T-cell (primary cell): ENCODE data around the gene ORMDL3. TPM values are rescaled to one million over a fixed set of nuclear protein-coding genes. Genes with fewer than 3 reads are reported as not detected.
"Not testable (repeated sequence)": the region's sequence is repeated elsewhere in the genome, so short reads cannot be mapped to it uniquely, and the experiment has no call there.

Source experiments
- ATAC-seq, 4 experiments: fragments of 200-7000 bp in 3 of 4; fragments of 150-1000 bp in 1 of 4; cut with Tn5 transposase; replicated peaks in 1 of 4; 1 replicate in 3 of 4; 2 replicates in 1 of 4; pipeline ENCODE4 v1.10.0; 2021; ENCODE audit warnings: moderate library complexity in 3 of 4, mild to moderate bottlenecking in 2 of 4, moderate number of reproducible peaks in 1 of 4
- CTCF ChIA-PET, 2 donors: fragments of 300-600 bp; sonication (Branson Sonifier 250); formaldehyde crosslinking; loops; one replicate each; lab custom pipeline; 2022; ENCODE audit warnings: antibody characterized with exemption in 2 of 2; lab: Charles Lee
- POLR2A ChIA-PET, 2 donors: fragments of 300-600 bp; sonication (Branson Sonifier 250); formaldehyde crosslinking; loops; one replicate each; lab custom pipeline; 2022; ENCODE audit warnings: antibody characterized with exemption in 2 of 2; lab: Charles Lee
- DNase-seq, 35 experiments: peaks; one replicate each; pipeline versions ENCODE4 v3.0.0 to v3.0.0-alpha.2; 2013 to 2023
- H3K27ac ChIP-seq: one replicate; pipeline ENCODE4 v1.5.1; 2013; ENCODE audit warnings: low read length
- H3K27me3 ChIP-seq, 2 experiments: replicated peaks in 1 of 2; 1 replicate in 1 of 2; 2 replicates in 1 of 2; pipeline versions ENCODE4 v1.6.1 to v1.7.0; 2013; ENCODE audit warnings: low read length in 1 of 2, mixed read lengths in 1 of 2; ENCODE audit not compliant: control insufficient read depth in 2 of 2, insufficient read depth in 2 of 2; ENCODE audit errors: extremely low read depth in 1 of 2
- H3K36me3 ChIP-seq, 2 donors: 1 replicate in 1 of 2; 2 replicates in 1 of 2; pipeline versions ENCODE4 v1.6.1 to v1.7.0; 2013; ENCODE audit warnings: low read length in 1 of 2; ENCODE audit not compliant: control insufficient read depth in 2 of 2, insufficient read depth in 1 of 2; ENCODE audit errors: extremely low read depth in 1 of 2
- H3K4me1 ChIP-seq, 2 experiments: 1 replicate in 1 of 2; 2 replicates in 1 of 2; pipeline versions ENCODE4 v1.6.1 to v1.7.0; 2013; ENCODE audit warnings: low read length in 2 of 2, mixed read lengths in 1 of 2; ENCODE audit not compliant: insufficient read depth in 2 of 2, control insufficient read depth in 1 of 2; ENCODE audit errors: extremely low read depth in 1 of 2
- H3K4me3 ChIP-seq, 2 donors: 1 replicate in 1 of 2; 2 replicates in 1 of 2; pipeline versions ENCODE4 v1.5.1 to v1.7.0; 2013; ENCODE audit warnings: mild to moderate bottlenecking in 2 of 2, low read length in 1 of 2, moderate library complexity in 1 of 2; ENCODE audit not compliant: control insufficient read depth in 1 of 2; ENCODE audit errors: extremely low read depth in 1 of 2
- H3K9me3 ChIP-seq: 2 replicates; pipeline ENCODE4 v1.7.0; 2013
- H3K27ac Mint-ChIP-seq, 2 donors: one replicate each; pipeline ENCODE4 v1.8.0; 2020 to 2021; ENCODE audit warnings: mild to moderate bottlenecking in 2 of 2, mixed read lengths in 2 of 2
- H3K27me3 Mint-ChIP-seq, 2 donors: one replicate each; pipeline ENCODE4 v1.8.0; 2021 to 2022; ENCODE audit warnings: mixed read lengths in 2 of 2
- H3K36me3 Mint-ChIP-seq: one replicate; pipeline ENCODE4 v1.8.0; 2021; ENCODE audit warnings: mixed read lengths
- H3K4me1 Mint-ChIP-seq, 3 donors: one replicate each; pipeline ENCODE4 v1.8.0; 2020 to 2022; ENCODE audit warnings: mixed read lengths in 3 of 3, mild to moderate bottlenecking in 1 of 3
- H3K4me3 Mint-ChIP-seq, 3 donors: one replicate each; pipeline ENCODE4 v1.8.0; 2020 to 2022; ENCODE audit warnings: mild to moderate bottlenecking in 3 of 3, mixed read lengths in 3 of 3, moderate library complexity in 3 of 3
- H3K9me3 Mint-ChIP-seq, 3 donors: one replicate each; pipeline ENCODE4 v1.8.0; 2020 to 2022; ENCODE audit warnings: mixed read lengths in 3 of 3
- WGBS: methylation state at CpG from one replicate; pipeline ENCODE4 v1.1.5; 2013; ENCODE audit warnings: missing lambda C conversion rate; ENCODE audit not compliant: insufficient coverage; 5-methylcytosine and 5-hydroxymethylcytosine counted together
- total RNA-seq, 35 experiments: library from RNA in 6 of 35; stranded (reverse) in 6 of 35; fragments of 120-200 nt in 1 of 35; gene quantifications; one replicate each; pipeline versions ENCODE4 v1.2.1 to v1.2.4 and lab custom pipeline; 2013 to 2026

The ORMDL3 gene
- total RNA-seq, 5 donors from 2014 or later (not counting 1 experiment from before 2014, with no cell fraction given): 88.3 to 164 (median 124) TPM

GRCh38 chr17:39908789-39909352, 18.5 kb downstream of the ORMDL3 start:
- Histone ChIP-seq H3K9me3 (no peaks in the 10 kb centered on the region), H3K4me3 (no peak overlapping the region), H3K36me3 (peaks cover 32 to 37% of the 10 kb centered on the region in 2 donors), H3K27me3 (no peaks in the 10 kb centered on the region), H3K27ac (no peak overlapping the region), H3K4me1 (peaks cover 0 to 5% of the 10 kb centered on the region in 2 experiments)
- Mint-ChIP-seq H3K4me1 (peaks cover 5 to 14% (median 13%) of the 10 kb centered on the region in 3 donors), H3K9me3 (no peaks in the 10 kb centered on the region), H3K27ac (no peak overlapping the region), H3K4me3 (no peak overlapping the region), H3K27me3 (no peaks in the 10 kb centered on the region), H3K36me3 (peaks cover 52% of the 10 kb centered on the region)
- CTCF ChIA-PET: interaction anchor here in 1 of 2 donors (0.6 kb wide), 1 partner anchor 463 kb away, joined by 6 read pairs; no protein-coding TSS in a partner anchor
- POLR2A ChIA-PET: interaction anchor here in 1 of 2 donors (0.6 kb wide), 1 partner anchor 11 kb away, joined by 6 read pairs; no protein-coding TSS in a partner anchor
- WGBS: 100% methylated on average over 5 of the region's 6 CpGs
- ATAC-seq: no peak
- DNase-seq: no peak

DNA sequence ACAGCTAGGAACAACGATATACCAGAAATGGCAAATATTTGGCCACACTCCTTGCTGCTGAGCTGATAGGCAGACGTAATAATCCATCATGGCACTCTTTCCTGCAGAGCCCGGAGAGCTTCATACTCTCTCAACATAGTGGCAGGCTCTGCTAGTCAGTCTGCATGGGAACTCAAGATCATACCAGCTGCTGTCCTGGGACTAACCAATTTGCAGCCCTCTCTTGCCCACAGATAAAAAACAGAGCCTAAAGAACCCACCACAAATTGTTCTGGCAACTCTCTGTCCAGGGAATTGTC, 22.5 kb downstream of the ORMDL3 start:
- H3K4me3 Mint-ChIP-seq: no peak overlapping the region
- Histone ChIP-seq H3K27ac (no peak overlapping the region), H3K4me3 (no peak overlapping the region), H3K9me3 (no peaks in the 10 kb centered on the region), H3K4me1 (peaks cover 6 to 18% of the 10 kb centered on the region in 2 experiments), H3K36me3 (peaks cover 13 to 23% of the 10 kb centered on the region in 2 donors), H3K27me3 (no peaks in the 10 kb centered on the region)
- peaks cover 44% of the 10 kb centered on the region for H3K36me3 Mint-ChIP-seq
- H3K4me1 Mint-ChIP-seq: peaks cover 13 to 24% (median 23%) of the 10 kb centered on the region in 3 donors
- no peak overlapping the region for H3K27ac Mint-ChIP-seq
- ChIA-PET POLR2A (no interaction called here), CTCF (interaction anchor here in 1 of 2 donors (0.5 kb wide), 1 partner anchor 306 kb away, joined by 4 read pairs; no protein-coding TSS in a partner anchor)
- ATAC-seq: no peak
- H3K9me3 Mint-ChIP-seq: no peaks in the 10 kb centered on the region
- no peak for DNase-seq
- WGBS: 97% methylated on average over 3 of the region's 3 CpGs
- H3K27me3 Mint-ChIP-seq: no peaks in the 10 kb centered on the region

- H3K36me3 ChIP-seq: peaks cover 11 to 14% of the 10 kb centered on the region in 2 donors
- H3K4me1 Mint-ChIP-seq: peaks cover 13 to 24% (median 23%) of the 10 kb centered on the region in 3 donors
- H3K27ac Mint-ChIP-seq: peak overlapping the region; percentile 39 to 76
- no peak overlapping the region for H3K4me3 ChIP-seq
- H3K27me3 Mint-ChIP-seq: no peaks in the 10 kb centered on the region
- peak in 1 of 35 experiments; percentile 24 for DNase-seq
- peaks cover 42% of the 10 kb centered on the region for H3K36me3 Mint-ChIP-seq
- ChIA-PET CTCF (no interaction called here), POLR2A (no interaction called here)
- peak; percentile 54 to 77 (median 76) for ATAC-seq
- WGBS: no CpG with 5 or more reads among the region's 4 CpGs
- H3K9me3 Mint-ChIP-seq: no peaks in the 10 kb centered on the region
- peaks cover 6 to 18% of the 10 kb centered on the region in 2 experiments for H3K4me1 ChIP-seq
- H3K9me3 ChIP-seq: no peaks in the 10 kb centered on the region
- H3K27me3 ChIP-seq: no peaks in the 10 kb centered on the region
- H3K27ac ChIP-seq: no peak overlapping the region
- no peak overlapping the region for H3K4me3 Mint-ChIP-seq
Measured at GRCh38 chr17:39903158-39903884, 24.1 kb downstream of the ORMDL3 start.

DNA sequence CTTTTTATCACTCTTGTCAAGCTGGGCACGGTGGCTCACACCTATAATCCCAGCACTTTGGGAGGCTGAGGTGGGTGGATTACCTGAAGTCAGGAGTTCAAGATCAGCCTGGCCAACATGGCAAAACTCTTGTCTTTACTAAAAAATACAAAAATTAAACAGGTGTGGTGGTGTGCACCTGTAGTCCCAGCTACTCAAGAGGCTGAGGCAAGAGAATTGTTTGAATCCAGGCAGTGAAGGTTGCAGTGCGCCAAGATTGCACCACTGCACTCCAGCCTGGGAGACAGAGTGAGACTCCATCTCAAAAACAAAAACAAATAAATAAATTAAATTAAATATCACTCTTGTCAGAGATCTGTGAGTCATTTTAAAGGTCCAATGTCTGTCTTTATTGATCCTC, 25.4 kb downstream of the ORMDL3 start:
- H3K36me3 ChIP-seq, H3K4me3 Mint-ChIP-seq, ATAC-seq, H3K4me3 ChIP-seq, H3K27ac ChIP-seq, H3K27me3 ChIP-seq, H3K27ac Mint-ChIP-seq, H3K9me3 ChIP-seq, H3K27me3 Mint-ChIP-seq, H3K9me3 Mint-ChIP-seq, DNase-seq: not testable (repeated sequence)
- no CpG with 5 or more reads among the region's 2 CpGs for WGBS
- peaks cover 6 to 18% of the 10 kb centered on the region in 2 experiments for H3K4me1 ChIP-seq
- POLR2A ChIA-PET: interaction anchor here in 1 of 2 donors (0.6 to 0.7 kb wide), 2 partner anchors 13 to 522 kb away, joined by 3 read pairs; no protein-coding TSS in a partner anchor
- CTCF ChIA-PET: interaction anchor here in 1 of 2 donors (0.7 kb wide), 1 partner anchor 19 kb away, joined by 3 read pairs; no protein-coding TSS in a partner anchor
- peaks cover 13 to 24% (median 23%) of the 10 kb centered on the region in 3 donors for H3K4me1 Mint-ChIP-seq
- H3K36me3 Mint-ChIP-seq: peaks cover 34% of the 10 kb centered on the region

- Histone ChIP-seq H3K4me3 (no peak overlapping the region), H3K36me3 (no peaks in the 10 kb centered on the region), H3K27ac (no peak overlapping the region), H3K9me3 (no peaks in the 10 kb centered on the region), H3K4me1 (peaks cover 6 to 16% of the 10 kb centered on the region in 2 experiments), H3K27me3 (no peaks in the 10 kb centered on the region)
- DNase-seq (no peak), ATAC-seq (no peak)
- ChIA-PET POLR2A (interaction anchor here in 1 of 2 donors (0.6 to 0.7 kb wide), 2 partner anchors 56 to 93 kb away, joined by 5 to 7 read pairs; no protein-coding TSS in a partner anchor), CTCF (no interaction called here)
- Mint-ChIP-seq H3K4me3 (no peak overlapping the region), H3K27ac (no peak overlapping the region), H3K36me3 (peaks cover 14% of the 10 kb centered on the region), H3K27me3 (no peaks in the 10 kb centered on the region), H3K9me3 (no peaks in the 10 kb centered on the region), H3K4me1 (peaks cover 14 to 22% (median 17%) of the 10 kb centered on the region in 3 donors)
Measured at GRCh38 chr17:39899215-39899614, 28.2 kb downstream of the ORMDL3 start.

DNA sequence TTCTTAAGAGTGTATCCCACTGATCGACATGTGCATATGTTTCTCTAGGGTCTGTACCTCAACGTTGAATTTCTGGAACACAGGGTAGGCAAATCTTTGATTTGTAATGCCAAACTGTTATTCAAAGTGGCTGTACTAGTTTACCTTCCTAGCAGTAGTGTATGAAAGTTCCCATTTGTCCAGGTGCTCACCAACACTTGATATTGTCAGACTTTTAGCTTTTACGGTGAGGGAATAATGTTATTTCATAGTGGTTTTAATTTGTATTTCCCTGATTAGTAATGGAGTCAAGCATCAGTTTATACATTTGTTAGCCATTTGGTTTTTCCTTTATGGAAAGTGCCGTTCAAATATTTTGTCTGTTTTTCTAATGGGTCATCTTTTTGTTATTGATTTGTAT, 29.3 kb downstream of the ORMDL3 start:
- no peaks in the 10 kb centered on the region for H3K9me3 ChIP-seq
- ATAC-seq: no peak

More for the DNA sequence above, 29.3 kb downstream of the ORMDL3 start:
- ChIA-PET CTCF (no interaction called here), POLR2A (no interaction called here)
- H3K4me3 ChIP-seq: no peak overlapping the region
- Mint-ChIP-seq H3K36me3 (peaks cover 10% of the 10 kb centered on the region), H3K9me3 (no peaks in the 10 kb centered on the region), H3K27me3 (no peaks in the 10 kb centered on the region), H3K27ac (no peak overlapping the region), H3K4me3 (no peak overlapping the region), H3K4me1 (peaks cover 6 to 11% (median 10%) of the 10 kb centered on the region in 3 donors)
- no peaks in the 10 kb centered on the region for H3K27me3 ChIP-seq
- no peaks in the 10 kb centered on the region for H3K36me3 ChIP-seq
- 100% methylated on average over 1 of the region's 4 CpGs for WGBS
- H3K27ac ChIP-seq: no peak overlapping the region
- peaks cover 0 to 5% of the 10 kb centered on the region in 2 experiments for H3K4me1 ChIP-seq
- no peak for DNase-seq
